Activated CD8-positive, alpha-beta T cell treated with anti-CD3 and anti-CD28 coated beads for 36 hours (primary cell): ENCODE measurements around the gene MN1. TPM values are rescaled to one million over a fixed set of nuclear protein-coding genes. Genes with fewer than 3 reads are reported as not detected.

Experiments used
- ATAC-seq: fragments of 200-7000 bp; cut with Tn5 transposase; one replicate; pipeline ENCODE4 v1.10.0; 2021; ENCODE audit warnings: mild to moderate bottlenecking, moderate library complexity
- CTCF ChIA-PET: fragments of 350-600 bp; sonication (Branson Sonifier 250); formaldehyde crosslinking; loops from one replicate; lab custom pipeline; 2021; ENCODE audit warnings: antibody characterized with exemption; lab: Charles Lee
- POLR2A ChIA-PET: fragments of 350-600 bp; sonication (Branson Sonifier 250); formaldehyde crosslinking; loops from one replicate; lab custom pipeline; 2021; ENCODE audit warnings: antibody characterized with exemption; lab: Charles Lee
- DNase-seq: peaks from one replicate; pipeline ENCODE4 v3.0.0-alpha.2; 2020
- H3K27ac Mint-ChIP-seq: one replicate; pipeline ENCODE4 v1.8.0; 2021; ENCODE audit warnings: mild to moderate bottlenecking, mixed read lengths
- H3K27me3 Mint-ChIP-seq: one replicate; pipeline ENCODE4 v1.8.0; 2021; ENCODE audit warnings: mixed read lengths
- H3K36me3 Mint-ChIP-seq: one replicate; pipeline ENCODE4 v1.8.0; 2021; ENCODE audit warnings: low read depth, mixed read lengths
- H3K4me1 Mint-ChIP-seq: one replicate; pipeline ENCODE4 v1.8.0; 2021; ENCODE audit warnings: low read depth, mixed read lengths
- H3K4me3 Mint-ChIP-seq: one replicate; pipeline ENCODE4 v1.8.0; 2021; ENCODE audit warnings: mild to moderate bottlenecking, moderate library complexity, mixed read lengths
- H3K9me3 Mint-ChIP-seq: one replicate; pipeline ENCODE4 v1.8.0; 2021; ENCODE audit warnings: mixed read lengths
- CTCF ChIP-seq: fragments of 200-600 bp; IDR thresholded peaks from one replicate; pipeline ENCODE4 v1.8.0; 2022; ENCODE audit warnings: antibody characterized with exemption, mild to moderate bottlenecking
- intact Hi-C: fragments of 100-400 bp; cut with micrococcal nuclease; formaldehyde crosslinking; loops from one replicate; pipeline ENCODE4 v1.10.0; 2022
- total RNA-seq, 2 experiments: library from RNA; stranded (reverse); gene quantifications; one replicate each; pipeline ENCODE4 v1.2.3, GENCODE V29; 2021

The MN1 gene
- total RNA-seq, 2 experiments from 2014 or later, result 0.11 to 0.16 TPM

- intact Hi-C loops, result no loop called here
- no peak for ATAC-seq
- Mint-ChIP-seq H3K9me3 (no peaks in the 10 kb centered on the region), H3K4me3 (no peak overlapping the region), H3K36me3 (no peaks in the 10 kb centered on the region), H3K27ac (no peak overlapping the region), H3K27me3 (peaks cover 20% of the 10 kb centered on the region), H3K4me1 (no peaks in the 10 kb centered on the region)
- no peak for DNase-seq
- no peak for TF ChIP-seq CTCF
- ChIA-PET CTCF (no interaction called here), POLR2A (no interaction called here)
Observed at GRCh38 chr22:27809700-27810608, 8.4 kb upstream of the MN1 start.

GRCh38 chr22:27809226-27809603 is 7.7 kb upstream of the MN1 start:
- no peak for ATAC-seq
- Mint-ChIP-seq H3K4me3 (no peak overlapping the region), H3K27me3 (peaks cover 23% of the 10 kb centered on the region), H3K4me1 (peaks cover 3% of the 10 kb centered on the region), H3K36me3 (no peaks in the 10 kb centered on the region), H3K9me3 (no peaks in the 10 kb centered on the region), H3K27ac (no peak overlapping the region)
- CTCF ChIA-PET, result no interaction called here
- POLR2A ChIA-PET, result no interaction called here
- no peak for DNase-seq
- intact Hi-C loops, result no loop called here
- TF ChIP-seq CTCF, result no peak

GRCh38 chr22:27808451-27809225 is 7.1 kb upstream of the MN1 start:
- ChIA-PET CTCF (no interaction called here), POLR2A (no interaction called here)
- Mint-ChIP-seq H3K4me1 (peaks cover 3% of the 10 kb centered on the region), H3K27me3 (peaks cover 23% of the 10 kb centered on the region), H3K9me3 (no peaks in the 10 kb centered on the region), H3K36me3 (no peaks in the 10 kb centered on the region), H3K27ac (no peak overlapping the region), H3K4me3 (no peak overlapping the region)
- intact Hi-C loops, result no loop called here
- no peak for TF ChIP-seq CTCF
- ATAC-seq, result no peak
- no peak for DNase-seq

GRCh38 chr22:27805841-27806240 is 4.3 kb upstream of the MN1 start:
- Mint-ChIP-seq H3K4me3 (no peak overlapping the region), H3K9me3 (no peaks in the 10 kb centered on the region), H3K27me3 (peaks cover 28% of the 10 kb centered on the region), H3K4me1 (peaks cover 10% of the 10 kb centered on the region), H3K27ac (no peak overlapping the region), H3K36me3 (no peaks in the 10 kb centered on the region)
- DNase-seq (no peak), ATAC-seq (no peak)
- POLR2A ChIA-PET, result no interaction called here
- CTCF ChIA-PET, result interaction anchor here (1.5 to 1.9 kb wide), 2 partner anchors 13 to 215 kb away, joined by 3 to 4 read pairs; no protein-coding TSS in a partner anchor
- intact Hi-C loops, result no loop called here
- no peak for TF ChIP-seq CTCF
